Kasumi-1 (cell line): ENCODE results near the gene KIFAP3.
"Not testable (repeated sequence)": the region's sequence is repeated elsewhere in the genome, so short reads cannot be mapped to it uniquely, and the experiment has no call there.

Source experiments
- DNase-seq, 2 experiments: peaks; one replicate each; lab custom pipeline; 2025; lab: John Stamatoyannopoulos, UW

Gene KIFAP3

GRCh38 chr1:170063109-170063826, 11.2 kb downstream of the KIFAP3 start:
- no peak for DNase-seq

- not testable (repeated sequence) for DNase-seq
Observed at GRCh38 chr1:170061676-170062075, 12.8 kb downstream of the KIFAP3 start.

- DNase-seq = not testable (repeated sequence)
Observed at GRCh38 chr1:170060015-170060520, 14.4 kb downstream of the KIFAP3 start.

- no peak for DNase-seq
Observed at GRCh38 chr1:170049176-170049800, 25.2 kb downstream of the KIFAP3 start.

GRCh38 chr1:170048515-170048914, 26.0 kb downstream of the KIFAP3 start:
- DNase-seq = no peak

GRCh38 chr1:170044187-170044586, 30.3 kb downstream of the KIFAP3 start:
- DNase-seq = no peak

- DNase-seq = no peak
Observed at GRCh38 chr1:170041423-170042192, 32.9 kb downstream of the KIFAP3 start.

GRCh38 chr1:170032531-170033280, 41.8 kb downstream of the KIFAP3 start:
- DNase-seq = no peak

- no peak for DNase-seq
Observed at GRCh38 chr1:170030212-170030611, 44.3 kb downstream of the KIFAP3 start.

GRCh38 chr1:170027760-170028159, 46.7 kb downstream of the KIFAP3 start:
- DNase-seq = peak; percentile 2

- DNase-seq = no peak
Observed at GRCh38 chr1:170020859-170021258, 53.6 kb downstream of the KIFAP3 start.

- DNase-seq = no peak
Observed at GRCh38 chr1:170017478-170017877, 57.0 kb downstream of the KIFAP3 start.

GRCh38 chr1:170012920-170013319, 61.6 kb downstream of the KIFAP3 start:
- no peak for DNase-seq

GRCh38 chr1:170010443-170010842, 64.1 kb downstream of the KIFAP3 start:
- DNase-seq = peak; percentile 39 to 49

- DNase-seq = no peak
Observed at GRCh38 chr1:170009551-170009950, 64.9 kb downstream of the KIFAP3 start.

- DNase-seq = not testable (repeated sequence)
Observed at GRCh38 chr1:170008745-170009144, 65.8 kb downstream of the KIFAP3 start.

GRCh38 chr1:170003270-170003835, 71.1 kb downstream of the KIFAP3 start:
- DNase-seq = not testable (repeated sequence)

GRCh38 chr1:170001266-170001665, 73.2 kb downstream of the KIFAP3 start:
- no peak for DNase-seq

GRCh38 chr1:169999761-170000160, 74.7 kb downstream of the KIFAP3 start:
- DNase-seq = no peak

GRCh38 chr1:169999331-169999741, 75.2 kb downstream of the KIFAP3 start:
- DNase-seq = no peak

- DNase-seq = no peak
Observed at GRCh38 chr1:169995993-169996392, 78.5 kb downstream of the KIFAP3 start.

- no peak for DNase-seq
Observed at GRCh38 chr1:169989246-169989645, 85.2 kb downstream of the KIFAP3 start.
